Lower leg skin (tissue), 4 donors: ENCODE results near the gene TXNDC16. TPM values are rescaled to one million over a fixed set of nuclear protein-coding genes. Genes with fewer than 3 reads are reported as not detected.

Experiments used
- DNase-seq, 2 donors: peaks; one replicate each; pipeline ENCODE4 v3.0.0-alpha.2; 2019; ENCODE audit warnings: low spot score in 2 of 2
- H3K4me3 ChIP-seq: fragments of 200-600 bp; sonication (generic); 2 replicates; pipeline ENCODE4 v1.5.1; 2017; ENCODE audit warnings: mild to moderate bottlenecking, low read depth; ENCODE audit not compliant: poor library complexity, severe bottlenecking
- CTCF ChIP-seq, 3 donors: fragments of 450-650 bp; IDR thresholded peaks; one replicate each; pipeline ENCODE4 v1.5.1; 2016; ENCODE audit warnings: antibody characterized with exemption in 3 of 3, mild to moderate bottlenecking in 3 of 3, moderate library complexity in 2 of 3
- POLR2A ChIP-seq, 2 donors: fragments of 450-650 bp; IDR thresholded peaks; one replicate each; pipeline ENCODE4 v1.6.1; 2016 to 2017; ENCODE audit warnings: antibody characterized with exemption in 2 of 2, mild to moderate bottlenecking in 1 of 2, moderate library complexity in 1 of 2
- WGBS, 2 donors: methylation state at CpG; one replicate each; pipeline ENCODE4 v1.1.5; 2018; 5-methylcytosine and 5-hydroxymethylcytosine counted together
- intact Hi-C: fragments of 100-400 bp; cut with DNase I; formaldehyde crosslinking; loops from one replicate; pipeline ENCODE4 v1.15.0; 2023; ENCODE audit warnings: low total_unique reads
- total RNA-seq, 4 donors: library from RNA; depleted of rRNA; stranded (reverse); fragments of >200 nt; gene quantifications; one replicate each; pipeline ENCODE4 v1.1.0, GENCODE V29; 2016

Gene TXNDC16
- total RNA-seq, 4 donors from 2014 or later, result 7.1 to 8.2 (median 8.1) TPM

- no peak for TF ChIP-seq POLR2A (IDR thresholded peaks at IDR 0.05)
- TF ChIP-seq CTCF (IDR thresholded peaks at IDR 0.05), result no peak
- WGBS, 2 donors, result 93 to 100% methylated on average over 1 of the region's 1 CpG
- DNase-seq, result no peak
- H3K4me3 ChIP-seq, result no peak overlapping the region
- intact Hi-C loops, result no loop called here
These were observed 90.6 kb downstream of the TXNDC16 start for GRCh38 chr14:52461721-52462120.

- H3K4me3 ChIP-seq, result no peak overlapping the region
- no peak for DNase-seq
- no peak for TF ChIP-seq POLR2A (IDR thresholded peaks at IDR 0.05)
- intact Hi-C loops, result no loop called here
- 93 to 100% methylated on average over 1 of the region's 1 CpG for WGBS, 2 donors
These were observed 93.6 kb downstream of the TXNDC16 start for GRCh38 chr14:52458721-52459085.

- TF ChIP-seq CTCF (IDR thresholded peaks at IDR 0.05), result no peak
- TF ChIP-seq POLR2A (IDR thresholded peaks at IDR 0.05), result no peak
- intact Hi-C loops, result no loop called here
- H3K4me3 ChIP-seq, result no peak overlapping the region
- no peak for DNase-seq
These were observed 94.9 kb downstream of the TXNDC16 start for GRCh38 chr14:52457411-52457810.

GRCh38 chr14:52455291-52456088, 96.8 kb downstream of the TXNDC16 start:
- no peak overlapping the region for H3K4me3 ChIP-seq
- TF ChIP-seq CTCF (IDR thresholded peaks at IDR 0.05) (no peak), POLR2A (IDR thresholded peaks at IDR 0.05) (no peak)
- WGBS, 2 donors, result 83% methylated on average over 3 of the region's 3 CpGs
- no peak for DNase-seq
- intact Hi-C loops, result no loop called here

- TF ChIP-seq POLR2A (IDR thresholded peaks at IDR 0.05) (no peak), CTCF (IDR thresholded peaks at IDR 0.05) (no peak)
- DNase-seq, result no peak
- intact Hi-C loops, result no loop called here
- no peak overlapping the region for H3K4me3 ChIP-seq
- 90 to 97% methylated on average over 3 of the region's 3 CpGs for WGBS, 2 donors
These were observed 105.1 kb downstream of the TXNDC16 start for GRCh38 chr14:52447236-52447635.

- DNase-seq, result no peak
- H3K4me3 ChIP-seq, result no peak overlapping the region
- intact Hi-C loops, result no loop called here
- TF ChIP-seq POLR2A (IDR thresholded peaks at IDR 0.05) (no peak), CTCF (IDR thresholded peaks at IDR 0.05) (no peak)
These were observed 106.0 kb downstream of the TXNDC16 start for GRCh38 chr14:52446355-52446754.
